Measurements from ENCODE around the gene CTSW. TPM values are rescaled to one million over a fixed set of nuclear protein-coding genes. Genes with fewer than 3 reads are reported as not detected.

CTSW gene
- total RNA-seq, 1 donor from 2014 or later: not detected

- DNase-seq (ENCODE audit: low read depth, low spot score): peak; percentile 51
Observed at GRCh38 chr11:65851083-65851579, 28.5 kb upstream of the CTSW start.

GRCh38 chr11:65851811-65852507, 27.7 kb upstream of the CTSW start:
- Mint-ChIP-seq H3K4me1 (peaks cover 35% of the 10 kb centered on the region), H3K27ac (ENCODE audit: unreplicated experiment) (no peak overlapping the region), H3K36me3 (ENCODE audit: low read depth) (peaks cover 45% of the 10 kb centered on the region), H3K4me3 (peak overlapping the region; percentile 89), H3K9me3 (peaks cover 7% of the 10 kb centered on the region), H3K27me3 (ENCODE audit: low read depth) (peaks cover 56% of the 10 kb centered on the region)
- DNase-seq (ENCODE audit: low read depth, low spot score): no peak
- no peak for TF ChIP-seq CTCF (conservative IDR thresholded peaks at IDR 0.05)

More at GRCh38 chr11:65851083-65851579, 28.5 kb upstream of the CTSW start:
- H3K4me1 Mint-ChIP-seq: peaks cover 26% of the 10 kb centered on the region
- H3K27me3 Mint-ChIP-seq (ENCODE audit: low read depth): peaks cover 48% of the 10 kb centered on the region
- TF ChIP-seq CTCF (conservative IDR thresholded peaks at IDR 0.05): peak; percentile 66
- no peak overlapping the region for H3K27ac Mint-ChIP-seq (ENCODE audit: unreplicated experiment)
- peaks cover 7% of the 10 kb centered on the region for H3K9me3 Mint-ChIP-seq
- peak overlapping the region; percentile 89 for H3K4me3 Mint-ChIP-seq
- peaks cover 37% of the 10 kb centered on the region for H3K36me3 Mint-ChIP-seq (ENCODE audit: low read depth)

GRCh38 chr11:65852508-65853245, 27.0 kb upstream of the CTSW start:
- H3K4me3 Mint-ChIP-seq: peak overlapping the region; percentile 89
- H3K9me3 Mint-ChIP-seq: peaks cover 7% of the 10 kb centered on the region
- H3K4me1 Mint-ChIP-seq: peaks cover 35% of the 10 kb centered on the region
- peaks cover 57% of the 10 kb centered on the region for H3K27me3 Mint-ChIP-seq (ENCODE audit: low read depth)
- no peak for TF ChIP-seq CTCF (conservative IDR thresholded peaks at IDR 0.05)
- no peak overlapping the region for H3K27ac Mint-ChIP-seq (ENCODE audit: unreplicated experiment)
- peaks cover 45% of the 10 kb centered on the region for H3K36me3 Mint-ChIP-seq (ENCODE audit: low read depth)
- DNase-seq (ENCODE audit: low read depth, low spot score): no peak

- Mint-ChIP-seq H3K4me3 (peak overlapping the region; percentile 89), H3K27me3 (ENCODE audit: low read depth) (peaks cover 55% of the 10 kb centered on the region), H3K27ac (ENCODE audit: unreplicated experiment) (no peak overlapping the region), H3K36me3 (ENCODE audit: low read depth) (peaks cover 45% of the 10 kb centered on the region), H3K4me1 (peaks cover 37% of the 10 kb centered on the region), H3K9me3 (peaks cover 7% of the 10 kb centered on the region)
- DNase-seq (ENCODE audit: low read depth, low spot score): no peak
- no peak for TF ChIP-seq CTCF (conservative IDR thresholded peaks at IDR 0.05)
Observed at GRCh38 chr11:65853246-65853979, 26.2 kb upstream of the CTSW start.

- H3K36me3 Mint-ChIP-seq (ENCODE audit: low read depth): peaks cover 45% of the 10 kb centered on the region
- TF ChIP-seq CTCF (conservative IDR thresholded peaks at IDR 0.05): no peak
- peak overlapping the region; percentile 89 for H3K4me3 Mint-ChIP-seq
- no peak overlapping the region for H3K27ac Mint-ChIP-seq (ENCODE audit: unreplicated experiment)
- H3K9me3 Mint-ChIP-seq: peaks cover 7% of the 10 kb centered on the region
- H3K27me3 Mint-ChIP-seq (ENCODE audit: low read depth): peaks cover 50% of the 10 kb centered on the region
- DNase-seq (ENCODE audit: low read depth, low spot score): no peak
- peaks cover 44% of the 10 kb centered on the region for H3K4me1 Mint-ChIP-seq
Observed at GRCh38 chr11:65854161-65854592, 25.5 kb upstream of the CTSW start.
